GM13976 (cell line): Measurements from ENCODE around the gene KATNIP.
A peak's percentile ranks its signal among the peaks of the same experiment; 100 is the strongest.

Experiments used
- DNase-seq: peaks from one replicate; pipeline ENCODE4 v3.0.0; 2012; ENCODE audit warnings: low spot score
- CTCF ChIP-seq: IDR thresholded peaks from 2 replicates; pipeline ENCODE4 v1.5.1; 2012; ENCODE audit warnings: borderline replicate concordance, mild to moderate bottlenecking; ENCODE audit not compliant: insufficient read depth; ENCODE audit errors: extremely low read depth, missing control alignments, control extremely low read depth
- in situ Hi-C: fragments of 300-500 bp; cut with MboI; formaldehyde crosslinking; loops from one replicate; pipeline ENCODE4 v1.12.0; 2022; ENCODE audit warnings: low sequenced_read_pairs, mixed read lengths, inconsistent platforms; ENCODE audit not compliant: unreplicated experiment

Gene KATNIP

GRCh38 chr16:27531826-27532800, 17.8 kb upstream of the KATNIP start:
- no peak for TF ChIP-seq CTCF
- no peak for DNase-seq
- in situ Hi-C loops, result no loop called here

GRCh38 chr16:27534256-27534655, 15.7 kb upstream of the KATNIP start:
- no peak for DNase-seq
- TF ChIP-seq CTCF, result no peak
- in situ Hi-C loops, result no loop called here

GRCh38 chr16:27538528-27538927, 11.4 kb upstream of the KATNIP start:
- no peak for DNase-seq
- no peak for TF ChIP-seq CTCF
- in situ Hi-C loops, result no loop called here

GRCh38 chr16:27539120-27539519, 10.8 kb upstream of the KATNIP start:
- peak; percentile 34 for DNase-seq

GRCh38 chr16:27539636-27540035, 10.3 kb upstream of the KATNIP start:
- no peak for TF ChIP-seq CTCF
- no peak for DNase-seq
- in situ Hi-C loops, result no loop called here

More at GRCh38 chr16:27539120-27539519, 10.8 kb upstream of the KATNIP start:
- in situ Hi-C loops, result no loop called here
- no peak for TF ChIP-seq CTCF

- no peak for DNase-seq
- TF ChIP-seq CTCF, result no peak
- in situ Hi-C loops, result no loop called here
Measured at GRCh38 chr16:27543801-27544200, 6.1 kb upstream of the KATNIP start.
